Dermis microvascular lymphatic vessel endothelial cell (primary cell): ENCODE results near the gene ELOVL6. TPM values are rescaled to one million over a fixed set of nuclear protein-coding genes. Genes with fewer than 3 reads are reported as not detected.
"Not testable (repeated sequence)": the region's sequence is repeated elsewhere in the genome, so short reads cannot be mapped to it uniquely, and the experiment has no call there.

Experiments used
- DNase-seq, 2 donors: peaks; one replicate each; pipeline versions ENCODE4 v3.0.0 to v3.0.0-alpha.2; 2010; ENCODE audit warnings: low read depth in 2 of 2
- total RNA-seq: library from RNA; depleted of rRNA; stranded (reverse); fragments of >200 nt; gene quantifications from 2 replicates; pipeline ENCODE4 v1.2.1, GENCODE V29; 2014

Gene ELOVL6
- total RNA-seq, 1 donor from 2014 or later, result 3.5 TPM

- DNase-seq, result peak in 1 of 2 donors; percentile 48
These were observed 1.4 kb downstream of the ELOVL6 start for GRCh38 chr4:110196871-110197528.

GRCh38 chr4:110196206-110196870, 2.1 kb downstream of the ELOVL6 start:
- DNase-seq, result peak in 1 of 2 donors; percentile 49

- no peak for DNase-seq
These were observed 2.7 kb downstream of the ELOVL6 start for GRCh38 chr4:110195561-110196205.

GRCh38 chr4:110193822-110194761, 4.3 kb downstream of the ELOVL6 start:
- peak; percentile 81 to 90 for DNase-seq

- DNase-seq, result not testable (repeated sequence)
These were observed 5.1 kb downstream of the ELOVL6 start for GRCh38 chr4:110193287-110193686.

- DNase-seq, result no peak
These were observed 8.2 kb downstream of the ELOVL6 start for GRCh38 chr4:110190249-110190648.

- DNase-seq, result no peak
These were observed 10.3 kb downstream of the ELOVL6 start for GRCh38 chr4:110188113-110188512.

- DNase-seq, result no peak
These were observed 13.6 kb downstream of the ELOVL6 start for GRCh38 chr4:110184791-110185155.

- peak in 1 of 2 donors; percentile 39 for DNase-seq
These were observed 14.2 kb downstream of the ELOVL6 start for GRCh38 chr4:110184140-110184790.

GRCh38 chr4:110183643-110184042, 14.8 kb downstream of the ELOVL6 start:
- DNase-seq, result no peak

GRCh38 chr4:110183058-110183457, 15.4 kb downstream of the ELOVL6 start:
- no peak for DNase-seq

GRCh38 chr4:110181890-110182289, 16.5 kb downstream of the ELOVL6 start:
- no peak for DNase-seq

GRCh38 chr4:110175634-110176033, 22.8 kb downstream of the ELOVL6 start:
- no peak for DNase-seq

GRCh38 chr4:110172972-110173371, 25.4 kb downstream of the ELOVL6 start:
- DNase-seq, result no peak

GRCh38 chr4:110171971-110172370, 26.4 kb downstream of the ELOVL6 start:
- no peak for DNase-seq

GRCh38 chr4:110170861-110171260, 27.6 kb downstream of the ELOVL6 start:
- DNase-seq, result no peak

- peak in 1 of 2 donors; percentile 65 for DNase-seq
These were observed 32.8 kb downstream of the ELOVL6 start for GRCh38 chr4:110165382-110166286.

- DNase-seq, result no peak
These were observed 33.6 kb downstream of the ELOVL6 start for GRCh38 chr4:110164856-110165255.

- DNase-seq, result no peak
These were observed 34.2 kb downstream of the ELOVL6 start for GRCh38 chr4:110164251-110164650.
